IPS-18a (cell line): ENCODE data around the gene OGA.
A peak's percentile ranks its signal among the peaks of the same experiment; 100 is the strongest.

ENCODE experiments used
- H3K27ac ChIP-seq: one replicate; pipeline ENCODE4 v1.5.1; 2013; ENCODE audit warnings: low read length
- H3K27me3 ChIP-seq: one replicate; pipeline ENCODE4 v1.6.1; 2013; ENCODE audit warnings: mild to moderate bottlenecking, low read length; ENCODE audit not compliant: control insufficient read depth, insufficient read depth
- H3K36me3 ChIP-seq: one replicate; pipeline ENCODE4 v1.6.1; 2013; ENCODE audit warnings: low read depth, low read length; ENCODE audit not compliant: control insufficient read depth
- H3K4me1 ChIP-seq: one replicate; pipeline ENCODE4 v1.6.1; 2013; ENCODE audit warnings: low read depth, low read length; ENCODE audit not compliant: control insufficient read depth
- H3K4me3 ChIP-seq: one replicate; pipeline ENCODE4 v1.5.1; 2013; ENCODE audit warnings: low read length
- H3K9ac ChIP-seq: one replicate; pipeline ENCODE4 v1.6.1; 2013; ENCODE audit warnings: mild to moderate bottlenecking, low read length, moderate library complexity
- H3K9me3 ChIP-seq: one replicate; pipeline ENCODE4 v1.6.1; 2013; ENCODE audit warnings: low read depth, low read length; ENCODE audit not compliant: control insufficient read depth

The OGA gene

GRCh38 chr10:101778151-101778780 is 40.0 kb downstream of the OGA start:
- H3K4me1 ChIP-seq, result peaks cover 34% of the 10 kb centered on the region
- no peak overlapping the region for H3K27ac ChIP-seq
- H3K36me3 ChIP-seq, result no peaks in the 10 kb centered on the region
- H3K4me3 ChIP-seq, result peak overlapping the region; percentile 71
- no peak overlapping the region for H3K9ac ChIP-seq
- no peaks in the 10 kb centered on the region for H3K9me3 ChIP-seq
- H3K27me3 ChIP-seq, result peaks cover 74% of the 10 kb centered on the region

GRCh38 chr10:101777619-101778145 is 40.6 kb downstream of the OGA start:
- Histone ChIP-seq H3K4me3 (no peak overlapping the region), H3K36me3 (no peaks in the 10 kb centered on the region), H3K9me3 (no peaks in the 10 kb centered on the region), H3K27ac (no peak overlapping the region), H3K4me1 (peaks cover 40% of the 10 kb centered on the region), H3K9ac (no peak overlapping the region), H3K27me3 (peaks cover 80% of the 10 kb centered on the region)

GRCh38 chr10:101776161-101776817 is 42.0 kb downstream of the OGA start:
- peaks cover 94% of the 10 kb centered on the region for H3K27me3 ChIP-seq
- peak overlapping the region; percentile 23 for H3K4me3 ChIP-seq
- H3K9ac ChIP-seq, result no peak overlapping the region

GRCh38 chr10:101775273-101776160 is 42.7 kb downstream of the OGA start, which contains the start of gene FGF8:
FGF8 (minus strand) TSS chr10:101776114; CDS start chr10:101775900, 214 bp downstream.
- Histone ChIP-seq H3K27ac (no peak within 1 kb of the TSS), H3K4me3 (peak within 1 kb of the TSS; percentile 25), H3K4me1 (peaks cover 40% of the 10 kb centered on the region), H3K27me3 (peaks cover 94% of the 10 kb centered on the region), H3K9me3 (no peaks in the 10 kb centered on the region), H3K36me3 (no peaks in the 10 kb centered on the region), H3K9ac (no peak within 1 kb of the TSS)

More at GRCh38 chr10:101776161-101776817, 42.0 kb downstream of the OGA start:
- Histone ChIP-seq H3K9me3 (no peaks in the 10 kb centered on the region), H3K4me1 (peaks cover 45% of the 10 kb centered on the region), H3K27ac (no peak overlapping the region), H3K36me3 (no peaks in the 10 kb centered on the region)

GRCh38 chr10:101774589-101775272 is 43.5 kb downstream of the OGA start:
- peak overlapping the region; percentile 31 for H3K4me3 ChIP-seq
- peaks cover 35% of the 10 kb centered on the region for H3K4me1 ChIP-seq
- H3K27me3 ChIP-seq, result peaks cover 86% of the 10 kb centered on the region
- no peak overlapping the region for H3K27ac ChIP-seq
- no peak overlapping the region for H3K9ac ChIP-seq
- no peaks in the 10 kb centered on the region for H3K36me3 ChIP-seq
- no peaks in the 10 kb centered on the region for H3K9me3 ChIP-seq

- no peak overlapping the region for H3K27ac ChIP-seq
- no peak overlapping the region for H3K9ac ChIP-seq
- H3K4me1 ChIP-seq, result peaks cover 35% of the 10 kb centered on the region
- no peaks in the 10 kb centered on the region for H3K36me3 ChIP-seq
- H3K4me3 ChIP-seq, result peak overlapping the region; percentile 31
- H3K27me3 ChIP-seq, result peaks cover 80% of the 10 kb centered on the region
- no peaks in the 10 kb centered on the region for H3K9me3 ChIP-seq
Measured at GRCh38 chr10:101773923-101774588, 44.2 kb downstream of the OGA start.

GRCh38 chr10:101772895-101773761 is 45.1 kb downstream of the OGA start:
- Histone ChIP-seq H3K4me1 (peaks cover 31% of the 10 kb centered on the region), H3K9me3 (no peaks in the 10 kb centered on the region), H3K9ac (no peak overlapping the region), H3K27ac (no peak overlapping the region), H3K4me3 (peak overlapping the region; percentile 31), H3K27me3 (peaks cover 70% of the 10 kb centered on the region), H3K36me3 (no peaks in the 10 kb centered on the region)

- H3K36me3 ChIP-seq, result no peaks in the 10 kb centered on the region
- no peak overlapping the region for H3K9ac ChIP-seq
- H3K27me3 ChIP-seq, result peaks cover 62% of the 10 kb centered on the region
- peaks cover 30% of the 10 kb centered on the region for H3K4me1 ChIP-seq
- no peak overlapping the region for H3K27ac ChIP-seq
- H3K4me3 ChIP-seq, result no peak overlapping the region
- no peaks in the 10 kb centered on the region for H3K9me3 ChIP-seq
Measured at GRCh38 chr10:101772017-101772894, 46.0 kb downstream of the OGA start.

- Histone ChIP-seq H3K27me3 (peaks cover 53% of the 10 kb centered on the region), H3K9ac (no peak overlapping the region), H3K9me3 (no peaks in the 10 kb centered on the region), H3K4me1 (peaks cover 30% of the 10 kb centered on the region), H3K27ac (no peak overlapping the region), H3K4me3 (no peak overlapping the region), H3K36me3 (no peaks in the 10 kb centered on the region)
Measured at GRCh38 chr10:101771380-101771779, 46.9 kb downstream of the OGA start.
